HG02642 (cell line): ENCODE results near the gene NUSAP1.
"Not testable (repeated sequence)": the region's sequence is repeated elsewhere in the genome, so short reads cannot be mapped to it uniquely, and the experiment has no call there.

Experiments used
- ATAC-seq: cut with Tn5 transposase; IDR thresholded peaks from one replicate; pipeline ENCODE4 v1.9.1; 2021; ENCODE audit warnings: mild to moderate bottlenecking; ENCODE audit not compliant: unreplicated experiment, poor library complexity

The NUSAP1 gene

DNA sequence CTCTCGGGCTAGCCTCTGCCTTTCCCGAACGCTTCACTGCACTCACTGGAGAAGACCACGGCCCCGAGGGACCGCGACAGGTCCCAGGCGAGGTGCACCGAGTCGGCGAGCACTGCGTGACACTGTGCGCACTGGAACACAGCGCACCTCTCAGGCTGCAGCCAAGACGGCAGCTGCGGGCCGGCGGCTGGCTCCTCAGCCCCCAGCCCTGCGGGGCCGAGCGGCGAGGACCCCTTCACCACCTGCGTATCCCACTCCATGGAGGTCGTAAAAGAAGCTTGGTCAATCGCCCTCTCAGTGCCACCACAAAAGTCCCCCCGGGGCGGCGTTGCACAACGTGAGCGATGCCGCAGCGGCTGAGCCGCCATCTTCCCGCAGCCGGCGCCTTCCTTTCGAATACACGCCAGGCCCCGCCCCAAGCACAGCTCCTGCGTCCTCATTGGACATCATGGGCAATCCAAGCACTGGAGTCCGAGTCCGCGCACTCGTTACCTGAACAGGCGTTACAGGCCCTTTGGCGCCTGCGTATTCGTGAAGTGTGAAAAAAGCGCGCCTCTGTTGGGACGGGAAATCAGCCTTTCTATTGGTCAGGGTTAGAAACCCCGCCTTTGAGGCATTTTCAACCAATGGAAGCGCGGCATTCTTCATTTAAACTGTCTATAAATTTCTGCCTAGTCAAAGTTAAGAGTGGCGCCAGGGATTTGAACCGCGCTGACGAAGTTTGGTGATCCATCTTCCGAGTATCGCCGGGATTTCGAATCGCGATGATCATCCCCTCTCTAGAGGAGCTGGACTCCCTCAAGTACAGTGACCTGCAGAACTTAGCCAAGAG, at the start of gene NUSAP1, which contains the start of gene OIP5:
Gene NUSAP1 (plus strand): TSS at position 688 of the 832 bp plus-strand sequence. CDS start 77 bp downstream, at position 765.
Gene OIP5 (minus strand): TSS at position 398 of the 832 bp plus-strand sequence. CDS start 30 bp downstream, at position 368.
- peak; percentile 91 for ATAC-seq

GRCh38 chr15:41282980-41283652, 49.6 kb upstream of the NUSAP1 start:
- ATAC-seq, result not testable (repeated sequence)

GRCh38 chr15:41283653-41284426, 48.8 kb upstream of the NUSAP1 start:
- ATAC-seq, result peak; percentile 97

GRCh38 chr15:41284427-41285177, 48.1 kb upstream of the NUSAP1 start:
- no peak for ATAC-seq

- ATAC-seq, result no peak
These were observed 47.4 kb upstream of the NUSAP1 start for GRCh38 chr15:41285285-41285684.

DNA sequence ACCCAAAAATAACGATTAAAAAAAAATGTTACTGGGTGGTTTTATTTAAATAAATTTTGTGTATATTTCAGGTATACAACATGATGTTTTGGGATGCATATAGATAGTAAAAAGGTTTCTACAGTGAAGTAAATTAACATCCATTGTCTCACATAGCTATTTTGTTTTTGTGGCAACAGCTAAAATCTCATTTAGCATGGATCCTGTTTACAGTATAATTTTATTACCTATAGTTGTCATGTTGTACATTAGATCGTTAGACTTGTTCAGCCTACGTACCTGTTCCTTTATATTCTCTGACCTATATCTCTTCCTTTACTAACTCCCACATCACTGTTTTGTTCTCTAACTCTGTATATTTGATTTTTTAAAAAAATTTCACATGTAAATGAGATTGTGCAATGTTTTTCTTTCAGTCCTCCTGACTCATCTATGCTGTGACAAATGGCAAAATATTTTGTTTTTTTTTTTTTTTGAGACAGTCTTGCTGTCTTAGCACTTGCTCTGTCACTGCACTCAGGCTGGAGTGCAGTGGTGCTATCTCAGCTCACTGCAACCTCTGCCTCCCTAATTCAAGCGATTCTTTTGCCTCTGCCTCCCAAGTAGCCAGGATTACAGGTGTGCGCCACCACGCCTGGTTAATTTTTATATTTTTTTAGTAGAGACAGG, 45.9 kb upstream of the NUSAP1 start:
- ATAC-seq, result no peak

DNA sequence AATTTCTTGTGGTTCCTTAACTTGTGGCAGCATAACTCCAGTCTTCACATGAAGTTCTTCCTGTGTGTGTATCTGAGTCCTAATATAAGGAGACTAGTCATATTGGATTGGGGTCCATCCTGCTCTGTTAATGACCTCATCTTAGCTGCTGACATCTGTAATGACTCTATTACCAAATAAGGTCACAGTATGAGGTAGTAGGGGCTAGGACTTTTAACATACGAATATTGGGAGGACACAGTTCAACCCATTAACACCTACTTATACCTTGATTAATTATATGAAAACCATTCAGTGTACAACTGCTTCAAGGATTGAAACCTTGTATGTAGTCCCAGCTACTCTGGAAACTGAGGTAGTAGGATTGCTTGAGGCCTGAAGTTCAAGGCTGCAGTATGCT, 44.2 kb upstream of the NUSAP1 start:
- no peak for ATAC-seq

DNA sequence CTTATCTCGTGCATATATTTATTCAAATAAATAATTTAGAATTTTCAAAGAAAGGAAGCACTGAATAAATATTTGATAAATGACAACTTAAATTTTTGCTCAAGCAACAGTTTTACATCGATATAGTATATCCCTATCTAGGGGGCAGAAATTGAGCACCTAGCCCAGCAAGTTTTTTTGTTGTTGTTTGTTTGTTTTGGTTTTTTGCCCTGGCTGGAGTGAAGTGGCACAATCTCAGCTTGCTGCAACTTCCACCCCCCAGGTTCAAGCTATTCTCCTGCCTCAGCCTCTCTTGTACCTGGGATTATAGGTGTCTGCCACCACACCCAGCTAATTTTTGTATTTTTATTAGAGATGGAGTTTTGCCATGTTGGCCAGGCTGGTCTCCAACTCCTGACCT, 42.7 kb upstream of the NUSAP1 start:
- no peak for ATAC-seq

DNA sequence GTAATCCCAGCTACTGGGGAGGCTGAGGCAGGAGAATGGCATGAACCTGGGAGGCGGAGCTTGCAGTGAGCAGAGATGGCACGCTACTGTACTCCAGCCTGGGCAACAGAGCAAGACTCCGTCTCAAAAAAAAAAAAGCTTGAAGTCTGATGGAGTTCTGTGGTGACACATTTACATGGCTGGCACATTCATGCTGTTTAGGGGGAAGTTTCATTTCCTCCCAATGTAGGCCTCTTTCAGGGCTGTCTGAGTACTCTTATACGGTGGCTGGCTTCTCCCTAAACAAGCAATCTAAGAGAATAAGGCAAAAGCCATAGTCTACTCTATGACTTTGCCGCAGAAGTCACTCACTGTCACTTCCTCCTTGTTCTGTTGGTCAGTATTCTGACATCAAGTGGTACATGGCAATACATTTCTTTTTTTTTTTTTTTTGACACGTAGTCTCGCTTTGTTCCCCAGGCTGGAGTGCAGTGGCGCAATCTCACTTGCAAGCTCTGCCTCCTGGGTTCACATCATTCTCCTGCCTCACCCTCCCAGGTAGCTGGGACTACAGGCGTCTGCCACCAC, 41.5 kb upstream of the NUSAP1 start:
- peak; percentile 84 for ATAC-seq

DNA sequence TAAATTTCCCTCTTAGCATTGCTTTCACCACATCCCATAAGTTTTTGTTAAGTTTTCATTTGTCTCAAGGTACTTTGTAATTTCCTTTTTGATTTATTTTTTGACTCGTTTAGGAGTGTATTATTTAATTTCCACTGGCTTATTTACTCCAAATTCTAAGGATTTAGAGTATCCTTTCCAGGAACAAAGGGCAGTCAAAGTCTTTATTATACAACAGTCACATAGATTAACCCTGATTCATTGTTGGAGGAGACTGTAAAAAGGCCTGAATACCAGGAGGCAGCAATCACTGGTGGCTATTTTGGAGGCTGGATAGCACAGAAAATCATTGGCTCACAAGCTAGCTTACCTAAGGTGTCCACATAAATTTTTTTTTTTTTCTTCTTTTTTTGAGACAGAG, 40.2 kb upstream of the NUSAP1 start:
- no peak for ATAC-seq

GRCh38 chr15:41301139-41301538, 31.5 kb upstream of the NUSAP1 start:
- not testable (repeated sequence) for ATAC-seq

DNA sequence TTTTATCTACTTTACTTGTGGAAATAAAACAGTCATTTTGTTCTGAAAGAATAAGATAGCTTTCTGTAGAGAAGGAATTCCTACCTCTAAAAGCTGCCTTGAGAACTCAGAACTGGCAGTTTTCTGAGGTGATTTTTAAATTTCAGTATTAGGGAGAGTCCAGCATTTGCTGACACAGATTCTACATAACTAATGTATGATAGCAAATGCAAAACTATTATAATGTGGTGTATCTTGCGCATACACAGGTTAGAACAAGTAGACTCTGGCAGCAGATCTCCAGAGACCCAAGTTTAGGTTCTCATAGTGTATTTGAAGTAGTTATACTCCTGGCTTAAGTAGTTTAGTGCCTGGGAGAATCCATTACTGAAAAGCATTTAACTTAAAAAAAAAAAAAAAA, 31.1 kb upstream of the NUSAP1 start:
- no peak for ATAC-seq

GRCh38 chr15:41304149-41304770, 28.4 kb upstream of the NUSAP1 start:
- ATAC-seq, result no peak

DNA sequence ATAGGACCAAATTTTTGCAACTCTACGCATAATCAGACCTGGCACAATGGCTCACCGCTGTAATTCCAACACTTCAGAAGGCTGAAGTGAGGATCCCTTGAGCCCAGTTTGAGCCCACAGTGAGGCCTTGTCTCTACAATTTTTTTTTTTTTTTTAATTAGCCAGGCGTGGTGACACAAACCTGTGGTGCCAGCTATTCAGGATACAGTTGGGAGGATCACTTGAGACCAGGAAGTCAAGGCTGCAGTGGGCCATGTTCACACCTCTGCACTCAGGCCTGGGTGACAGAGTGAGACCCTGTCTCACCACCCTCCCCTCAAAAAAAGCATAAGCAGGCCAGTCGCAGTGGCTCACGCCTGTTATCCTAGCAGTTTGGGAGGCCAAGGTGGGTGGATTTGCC, 25.0 kb upstream of the NUSAP1 start:
- no peak for ATAC-seq

DNA sequence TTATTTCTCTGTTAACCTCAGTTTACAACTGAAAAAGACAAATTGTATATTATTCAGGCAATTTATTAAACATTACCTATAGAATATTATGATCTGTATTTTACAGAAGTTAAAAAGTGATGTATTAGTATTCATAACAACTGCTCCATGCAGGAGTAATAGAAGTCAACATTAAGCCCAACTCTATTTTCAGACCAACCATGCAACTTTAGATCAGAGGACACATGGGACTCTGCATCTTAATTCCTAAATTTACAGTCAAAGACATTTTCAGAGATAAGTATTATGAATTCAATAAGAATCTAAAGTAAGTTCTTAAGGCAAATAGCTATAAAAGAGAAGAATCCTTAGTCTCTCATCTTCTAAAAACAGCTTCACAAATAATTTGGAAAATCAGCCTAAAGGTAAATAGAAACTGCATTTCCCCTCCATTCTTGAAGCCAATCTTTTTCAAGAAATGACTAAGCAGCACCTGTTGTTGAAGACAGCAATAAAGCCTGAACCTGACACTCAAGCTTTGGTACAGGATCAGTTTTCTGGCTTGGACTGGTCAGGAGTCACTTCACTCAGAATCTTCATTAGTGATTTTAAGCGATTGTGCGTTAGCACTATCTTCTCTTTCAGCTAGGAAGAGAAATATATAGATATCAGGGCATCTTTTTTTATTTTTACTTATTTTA, 23.3 kb upstream of the NUSAP1 start:
- ATAC-seq, result no peak

DNA sequence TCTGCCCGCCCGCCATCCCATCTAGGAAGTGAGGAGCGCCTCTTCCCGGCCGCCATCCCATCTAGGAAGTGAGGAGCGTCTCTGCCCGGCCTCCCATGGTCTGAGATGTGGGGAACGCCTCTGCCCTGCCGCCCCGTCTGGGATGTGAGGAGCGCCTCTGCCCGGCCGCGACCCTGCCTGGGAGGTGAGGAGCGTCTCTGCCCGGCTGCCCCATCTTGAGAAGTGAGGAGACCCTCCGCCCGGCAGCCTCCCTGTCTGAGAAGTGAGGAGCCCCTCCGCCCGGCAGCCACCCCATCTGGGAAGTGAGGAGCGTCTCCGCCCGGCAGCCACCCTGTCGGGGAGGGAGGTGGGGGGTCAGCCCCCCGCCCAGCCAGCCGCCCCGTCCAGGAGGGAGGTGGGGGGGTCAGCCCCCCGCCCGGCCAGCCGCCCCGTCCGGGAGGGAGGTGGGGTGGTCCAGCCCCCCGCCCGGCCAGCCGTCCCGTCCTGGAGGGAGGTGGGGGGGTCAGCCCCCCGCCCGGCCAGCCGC, 11.8 kb upstream of the NUSAP1 start:
- not testable (repeated sequence) for ATAC-seq

- no peak for ATAC-seq
These were observed 9.1 kb upstream of the NUSAP1 start for GRCh38 chr15:41323611-41324010.

GRCh38 chr15:41331281-41331680, 1.4 kb upstream of the NUSAP1 start:
- no peak for ATAC-seq
